Renal cortical epithelial cell (primary cell): ENCODE results near the gene JHY. TPM values are rescaled to one million over a fixed set of nuclear protein-coding genes. Genes with fewer than 3 reads are reported as not detected.

ENCODE experiments used
- DNase-seq: peaks from one replicate; pipeline ENCODE4 v3.0.0-alpha.2; 2011; ENCODE audit warnings: low read depth
- total RNA-seq: library from RNA; depleted of rRNA; stranded (reverse); fragments of >200 nt; gene quantifications from 2 replicates; pipeline ENCODE4 v1.2.3, GENCODE V29; 2014

JHY gene
- total RNA-seq, 1 donor from 2014 or later: 3.4 TPM

GRCh38 chr11:122871302-122871701 is 11.3 kb upstream of the JHY start:
- DNase-seq: no peak

DNA sequence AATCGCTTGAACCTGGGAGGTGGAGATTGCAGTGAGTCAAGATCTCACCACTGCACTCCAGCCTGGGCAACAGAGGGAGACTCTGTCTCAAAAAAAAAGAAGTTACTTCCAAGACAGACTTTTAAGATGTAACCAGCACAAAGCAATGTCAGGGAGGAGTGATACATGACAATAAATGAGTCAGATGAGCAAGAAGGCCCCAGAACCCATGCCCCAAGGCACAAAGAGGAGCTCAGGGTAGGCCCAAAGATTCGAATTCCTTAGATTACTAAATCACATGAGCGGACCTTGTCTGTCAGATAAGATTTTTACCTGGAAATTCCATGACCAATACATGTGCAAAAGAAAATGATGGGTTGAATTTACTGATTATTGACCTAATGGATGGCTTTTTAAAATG is 10.5 kb upstream of the JHY start:
- no peak for DNase-seq

DNA sequence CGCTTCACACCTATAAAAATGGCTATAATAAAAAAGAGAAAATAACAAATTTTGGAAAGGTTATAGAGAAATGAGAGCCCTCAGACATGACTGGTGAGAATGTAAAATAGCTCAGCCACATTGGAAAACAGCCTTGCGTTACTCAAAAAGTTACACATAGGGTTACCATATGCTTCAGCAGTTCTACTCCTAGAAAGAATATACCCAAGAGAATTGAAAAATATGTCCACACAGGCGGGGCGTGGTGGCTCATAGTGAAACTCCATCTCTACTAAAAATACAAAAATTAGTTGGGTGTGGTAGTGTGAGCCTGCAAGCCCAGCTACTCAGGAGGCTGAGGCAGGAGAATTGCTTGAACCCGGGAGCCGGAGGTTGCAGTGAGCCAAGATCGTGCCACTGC is 7.6 kb upstream of the JHY start:
- DNase-seq: no peak

DNA sequence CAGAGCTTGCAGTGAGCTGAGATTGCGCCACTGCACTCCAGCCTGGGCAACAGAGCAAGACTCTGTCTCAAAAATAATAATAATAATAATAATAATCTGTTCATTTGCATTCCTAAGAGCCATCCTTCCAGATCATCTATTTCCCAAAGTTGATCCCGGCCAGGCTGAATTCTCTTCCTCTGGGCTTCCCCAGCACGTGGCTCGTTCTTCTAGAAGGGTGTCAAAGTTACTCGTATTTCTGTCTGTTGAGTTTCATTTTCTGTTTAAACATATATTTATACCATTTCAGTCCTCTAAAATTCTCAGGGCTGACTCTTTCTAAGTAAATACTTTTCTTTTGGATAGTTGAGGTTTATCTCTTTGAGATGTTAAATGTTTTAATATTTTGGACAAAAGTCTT is 4.8 kb upstream of the JHY start:
- DNase-seq: no peak

DNA sequence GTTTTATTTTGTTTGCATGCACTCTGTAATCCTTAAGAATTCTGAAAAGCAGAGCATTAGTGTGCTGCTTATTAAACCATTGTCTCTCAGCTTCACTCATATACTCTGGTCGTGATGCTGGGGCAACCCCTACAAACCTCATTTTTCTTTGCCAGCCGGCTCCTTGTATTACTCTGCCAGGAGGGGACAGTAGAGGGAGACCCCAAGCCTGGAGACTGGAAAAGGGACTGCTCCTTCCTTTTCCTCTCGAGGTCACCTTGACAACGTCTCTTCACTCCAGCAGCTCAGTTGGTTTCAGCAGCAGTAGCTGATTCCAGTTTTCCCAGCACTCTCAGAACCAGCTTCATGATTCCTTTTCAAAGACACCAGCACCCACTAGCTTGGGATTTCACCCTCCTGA is 2.8 kb upstream of the JHY start:
- DNase-seq: no peak

- DNase-seq: peak; percentile 80
These were observed 492 bp downstream of the JHY start for GRCh38 chr11:122882857-122883645.

- no peak for DNase-seq
These were observed 1.1 kb downstream of the JHY start for GRCh38 chr11:122883646-122883979.

- no peak for DNase-seq
These were observed 5.6 kb downstream of the JHY start for GRCh38 chr11:122888162-122888561.

DNA sequence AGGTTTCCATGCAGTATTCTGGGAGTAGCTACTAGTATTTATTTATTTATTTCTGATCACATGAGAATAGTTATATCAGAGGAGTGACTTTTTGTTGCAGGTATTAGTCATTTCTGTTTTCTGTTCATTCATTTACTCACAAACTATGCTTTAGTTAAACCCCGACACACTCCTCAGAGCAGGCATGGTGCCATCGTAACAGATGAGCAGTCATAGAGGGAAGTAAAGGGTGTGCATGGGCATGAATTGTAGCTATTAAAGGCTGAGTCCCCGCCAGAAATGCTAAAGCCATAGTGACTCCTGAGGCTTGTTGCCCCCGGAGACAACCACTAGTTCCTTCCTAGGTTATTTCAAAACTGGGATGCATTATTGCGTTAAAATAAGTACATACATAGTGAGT is 10.6 kb downstream of the JHY start:
- DNase-seq: peak; percentile 100

- peak; percentile 78 for DNase-seq
These were observed 13.0 kb downstream of the JHY start for GRCh38 chr11:122895563-122895962.

DNA sequence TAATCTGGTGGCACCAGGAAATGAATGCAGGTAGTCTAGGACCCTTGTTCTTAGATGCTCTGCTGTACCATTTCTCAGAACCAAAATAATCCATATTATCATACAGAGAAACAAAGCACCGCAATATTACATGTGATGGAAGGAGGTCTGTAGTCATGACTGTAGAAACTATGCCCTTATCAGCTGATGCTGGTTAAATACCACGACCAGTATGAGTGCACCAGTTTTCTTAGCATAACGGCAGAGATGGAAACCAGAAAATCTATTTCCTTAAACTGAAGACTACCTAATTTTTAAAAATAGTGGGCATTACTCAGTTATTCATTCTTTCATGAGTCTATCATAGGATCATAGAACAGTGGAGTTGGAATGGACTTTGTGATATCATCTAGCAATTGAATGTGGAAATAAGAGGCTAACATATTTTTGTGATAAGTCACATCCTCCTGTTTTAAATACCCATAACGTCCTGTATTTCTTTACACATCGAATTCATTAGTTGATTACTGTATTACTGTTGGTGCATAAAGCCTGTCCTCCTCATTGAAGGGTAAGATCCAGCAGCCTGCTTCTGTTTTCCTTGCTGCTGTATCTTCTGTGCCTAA is 15.1 kb downstream of the JHY start:
- peak; percentile 58 for DNase-seq

DNA sequence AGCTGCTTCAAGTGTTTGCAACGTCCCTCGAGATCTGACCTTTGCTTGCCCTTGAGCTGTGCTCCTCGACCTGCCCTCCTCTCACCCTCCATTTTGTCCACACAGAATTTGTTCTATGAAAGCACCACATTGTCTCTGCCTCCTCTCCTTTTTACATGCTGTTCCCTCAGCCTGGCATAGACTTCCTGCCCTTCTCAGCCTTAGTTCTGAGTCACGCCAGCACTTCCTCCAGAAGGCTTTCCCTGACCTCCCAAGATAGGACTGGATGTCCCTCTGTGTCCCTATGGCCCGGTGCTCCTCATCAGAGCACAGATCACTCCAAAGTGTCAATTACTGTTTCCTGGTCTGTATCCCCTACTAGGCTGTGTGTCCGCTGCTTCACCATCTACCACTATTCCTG is 16.2 kb downstream of the JHY start:
- no peak for DNase-seq

GRCh38 chr11:122900587-122901202 is 18.1 kb downstream of the JHY start:
- no peak for DNase-seq

- no peak for DNase-seq
These were observed 20.4 kb downstream of the JHY start for GRCh38 chr11:122902951-122903350.

DNA sequence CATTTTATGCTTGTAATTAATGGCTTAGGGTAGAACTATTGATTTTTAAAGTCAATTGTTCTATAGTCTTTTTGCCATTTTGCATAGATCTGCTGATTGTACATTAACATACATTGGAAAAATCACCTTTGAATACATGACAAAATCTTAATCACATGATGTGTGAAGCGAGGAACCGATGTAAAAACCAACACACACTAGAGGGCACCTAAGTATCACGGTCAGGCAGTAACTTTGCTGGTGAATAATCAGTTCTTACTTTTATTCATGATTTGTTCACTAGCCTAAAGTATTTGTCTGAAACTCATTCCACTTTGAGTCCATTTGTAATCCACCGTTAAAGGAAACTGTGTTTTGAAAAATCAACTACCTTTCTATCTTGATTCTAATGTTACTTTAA is 28.2 kb downstream of the JHY start:
- peak; percentile 58 for DNase-seq

- DNase-seq: peak; percentile 47
These were observed 34.8 kb downstream of the JHY start for GRCh38 chr11:122917311-122917710.

GRCh38 chr11:122918734-122919133 is 36.2 kb downstream of the JHY start:
- DNase-seq: no peak

GRCh38 chr11:122920579-122920978 is 38.0 kb downstream of the JHY start:
- no peak for DNase-seq

- peak; percentile 15 for DNase-seq
These were observed 40.3 kb downstream of the JHY start for GRCh38 chr11:122922893-122923292.

DNA sequence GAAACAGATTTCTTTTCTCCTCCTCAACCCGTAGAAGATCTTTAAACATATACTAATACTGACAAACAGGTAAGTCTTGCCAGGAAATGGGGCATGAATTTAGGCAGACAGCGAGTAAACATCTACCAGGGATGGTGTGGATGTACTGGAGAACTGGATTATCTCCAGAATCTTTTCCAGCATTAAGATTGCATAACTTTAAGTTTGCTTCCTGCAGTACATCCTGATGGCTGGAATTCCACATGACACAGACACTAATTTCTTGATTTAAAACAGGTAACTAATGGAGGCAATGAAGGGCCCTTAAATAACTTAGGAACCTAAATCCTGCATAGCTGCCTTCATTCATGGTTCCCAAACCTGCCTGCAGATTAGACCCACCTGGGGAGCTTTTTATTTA is 40.7 kb downstream of the JHY start:
- peak; percentile 19 for DNase-seq

DNA sequence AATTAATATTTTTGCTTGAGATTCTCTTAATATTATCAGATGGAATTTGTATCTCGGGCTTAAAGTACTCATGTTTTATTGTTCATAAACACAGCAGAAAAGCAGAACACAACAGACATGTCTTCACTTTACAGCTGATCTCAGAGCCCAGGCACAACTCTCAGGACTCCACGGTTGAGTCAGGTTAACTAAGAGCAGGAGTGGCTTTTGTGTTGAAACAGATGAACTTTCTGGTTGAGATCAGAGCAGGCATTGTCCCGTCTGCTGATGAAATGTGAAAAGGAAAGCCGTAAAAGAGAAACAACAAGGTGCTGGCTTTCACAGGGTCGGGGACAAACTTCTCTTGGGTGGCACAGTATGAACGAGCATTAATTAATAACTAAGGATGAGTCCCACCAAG is 49.0 kb downstream of the JHY start:
- DNase-seq: no peak

DNA sequence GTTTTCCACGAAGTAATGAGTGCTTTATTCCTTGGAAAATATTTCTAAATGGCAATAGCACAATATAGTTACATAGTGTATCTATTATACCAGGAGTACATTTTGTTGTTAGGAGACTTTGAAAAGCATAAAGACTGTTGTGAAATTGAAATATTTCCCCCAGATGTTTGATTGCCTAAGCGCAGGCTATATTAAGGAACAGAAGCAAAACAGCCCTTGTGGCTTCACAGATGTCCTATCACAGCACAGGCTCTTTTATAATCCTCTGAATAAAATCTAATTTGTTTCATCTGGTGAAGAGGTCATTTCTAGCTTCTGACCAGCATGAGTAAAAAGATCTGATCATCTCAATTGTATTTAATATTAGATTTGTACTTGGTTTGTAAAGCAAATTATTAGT is 50.9 kb downstream of the JHY start:
- DNase-seq: no peak

DNA sequence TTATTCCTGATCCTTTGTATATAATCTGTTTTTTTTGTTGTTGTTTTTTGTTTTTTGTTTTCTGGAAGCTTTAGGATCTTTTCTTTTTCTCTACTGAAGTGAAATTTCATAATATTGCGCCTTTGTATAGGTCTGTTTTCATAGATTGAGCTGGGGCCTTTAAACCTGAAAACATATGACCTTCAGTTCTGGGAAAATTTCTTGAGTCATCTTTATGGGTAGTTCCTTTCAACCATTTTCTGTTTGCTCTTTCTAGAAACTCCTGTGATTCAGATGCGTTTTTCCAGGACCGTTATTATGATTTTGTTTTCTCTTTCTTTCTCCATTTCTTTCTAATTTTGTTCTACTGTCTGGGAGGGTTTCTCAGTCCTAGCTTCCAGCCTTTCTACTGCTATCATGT is 55.4 kb downstream of the JHY start:
- no peak for DNase-seq
